ENCODE data around the gene TDRD15.

GRCh38 chr2:21131861-21132260 is 8.1 kb downstream of the TDRD15 start:
- TF ChIP-seq TARDBP (IDR thresholded peaks at IDR 0.05): no peak
- TF ChIP-seq BHLHE40 (IDR thresholded peaks at IDR 0.05; ENCODE audit: borderline replicate concordance): no peak
